ENCODE data around the gene DBNL.

The DBNL gene

GRCh38 chr7:44096326-44096881 is 51.9 kb downstream of the DBNL start:
- DNase-seq (ENCODE audit: low read depth): no peak
- H3K4me3 ChIP-seq (ENCODE audit: control insufficient read depth, low read depth, low read length): no peak overlapping the region
- TF ChIP-seq CTCF (conservative IDR thresholded peaks at IDR 0.05; ENCODE audit: control insufficient read depth, insufficient read depth, low read depth, low read length): no peak

- no peak for TF ChIP-seq CTCF (conservative IDR thresholded peaks at IDR 0.05; ENCODE audit: control insufficient read depth, insufficient read depth, low read depth, low read length)
- no peak for DNase-seq (ENCODE audit: low read depth)
- H3K4me3 ChIP-seq (ENCODE audit: control insufficient read depth, low read depth, low read length): no peak overlapping the region
Measured at GRCh38 chr7:44097064-44097932, 52.8 kb downstream of the DBNL start.

GRCh38 chr7:44098092-44099068 is 53.9 kb downstream of the DBNL start:
- TF ChIP-seq CTCF (conservative IDR thresholded peaks at IDR 0.05; ENCODE audit: control insufficient read depth, insufficient read depth, low read depth, low read length): no peak
- no peak for DNase-seq (ENCODE audit: low read depth)
- H3K4me3 ChIP-seq (ENCODE audit: control insufficient read depth, low read depth, low read length): no peak overlapping the region

GRCh38 chr7:44099669-44100068 is 55.2 kb downstream of the DBNL start:
- no peak for TF ChIP-seq CTCF (conservative IDR thresholded peaks at IDR 0.05; ENCODE audit: control insufficient read depth, insufficient read depth, low read depth, low read length)
- no peak for DNase-seq (ENCODE audit: low read depth)
- H3K4me3 ChIP-seq (ENCODE audit: control insufficient read depth, low read depth, low read length): no peak overlapping the region

GRCh38 chr7:44100458-44101302 is 56.2 kb downstream of the DBNL start:
- H3K4me3 ChIP-seq (ENCODE audit: control insufficient read depth, low read depth, low read length): no peak overlapping the region
- peak; percentile 76 for DNase-seq (ENCODE audit: low read depth)
- TF ChIP-seq CTCF (conservative IDR thresholded peaks at IDR 0.05; ENCODE audit: control insufficient read depth, insufficient read depth, low read depth, low read length): no peak

Measured in fibroblast of mammary gland (primary cell).